CD4-positive, alpha-beta T cell (primary cell): ENCODE results near the gene KCNMB1. TPM values are rescaled to one million over a fixed set of nuclear protein-coding genes. Genes with fewer than 3 reads are reported as not detected.

ENCODE experiments used
- ATAC-seq: fragments of 200-7000 bp; cut with Tn5 transposase; one replicate; pipeline ENCODE4 v1.10.0; 2022; ENCODE audit warnings: mild to moderate bottlenecking; ENCODE audit not compliant: poor library complexity
- CTCF ChIA-PET: fragments of 350-600 bp; sonication (Branson Sonifier 250); formaldehyde crosslinking; loops from one replicate; lab custom pipeline; 2021; ENCODE audit warnings: antibody characterized with exemption, inconsistent platforms; lab: Charles Lee
- POLR2A ChIA-PET: fragments of 350-600 bp; sonication (Branson Sonifier 250); formaldehyde crosslinking; loops from one replicate; lab custom pipeline; 2021; ENCODE audit warnings: antibody characterized with exemption, inconsistent platforms; lab: Charles Lee
- DNase-seq, 14 experiments: peaks; one replicate each; pipeline ENCODE4 v3.0.0-alpha.2; 2013 to 2020; ENCODE audit warnings: mixed read lengths in 2 of 14
- H3K27ac ChIP-seq, 2 donors: one replicate each; pipeline versions ENCODE4 v1.5.1 to v1.7.0; 2013; ENCODE audit warnings: low read length in 2 of 2, low read depth in 1 of 2, mild to moderate bottlenecking in 1 of 2
- H3K27me3 ChIP-seq, 2 experiments: 1 replicate in 1 of 2; 2 replicates in 1 of 2; pipeline versions ENCODE4 v1.6.1 to v1.7.0; 2013; ENCODE audit warnings: low read length in 2 of 2, control low read depth in 1 of 2, mild to moderate bottlenecking in 1 of 2, moderate library complexity in 1 of 2; ENCODE audit not compliant: insufficient read depth in 2 of 2, control insufficient read depth in 1 of 2
- H3K36me3 ChIP-seq: one replicate; pipeline ENCODE4 v1.6.1; 2013; ENCODE audit warnings: low read length, control low read depth; ENCODE audit not compliant: insufficient read depth
- H3K4me1 ChIP-seq: one replicate; pipeline ENCODE4 v1.6.1; 2013; ENCODE audit warnings: low read length, control low read depth; ENCODE audit not compliant: insufficient read depth
- H3K4me3 ChIP-seq: one replicate; pipeline ENCODE4 v1.5.1; 2013; ENCODE audit warnings: mild to moderate bottlenecking, low read length, moderate library complexity
- H3K9me3 ChIP-seq, 2 experiments: 1 replicate in 1 of 2; 2 replicates in 1 of 2; pipeline versions ENCODE4 v1.6.1 to v1.7.0; 2013; ENCODE audit warnings: low read length in 2 of 2, mild to moderate bottlenecking in 2 of 2, control low read depth in 1 of 2, moderate library complexity in 1 of 2; ENCODE audit not compliant: control insufficient read depth in 1 of 2, insufficient read depth in 1 of 2
- H3K27ac Mint-ChIP-seq: one replicate; pipeline ENCODE4 v1.8.0; 2020; ENCODE audit warnings: mixed read lengths
- H3K27me3 Mint-ChIP-seq: one replicate; pipeline ENCODE4 v1.8.0; 2021; ENCODE audit warnings: mixed read lengths
- H3K36me3 Mint-ChIP-seq: one replicate; pipeline ENCODE4 v1.8.0; 2021; ENCODE audit warnings: low read depth, mixed read lengths
- H3K4me1 Mint-ChIP-seq: one replicate; pipeline ENCODE4 v1.8.0; 2021; ENCODE audit warnings: low read depth, mixed read lengths
- H3K4me3 Mint-ChIP-seq: one replicate; pipeline ENCODE4 v1.8.0; 2020; ENCODE audit warnings: mild to moderate bottlenecking, mixed read lengths
- H3K9me3 Mint-ChIP-seq: one replicate; pipeline ENCODE4 v1.8.0; 2020; ENCODE audit warnings: mixed read lengths
- intact Hi-C, 2 experiments: fragments of 100-400 bp; cut with DNase I in 1 of 2; cut with micrococcal nuclease in 1 of 2; formaldehyde crosslinking; loops; one replicate each; pipeline versions ENCODE4 v1.15.1 to v1.9.0; 2023 to 2025; cut with DNase I, micrococcal nuclease
- total RNA-seq, 174 experiments: library from RNA in 2 of 174; stranded (reverse) in 2 of 174; gene quantifications; one replicate each; pipeline ENCODE4 v1.2.3 and lab custom pipeline; 2021 to 2026
- TF ChIP-seq, protein P1 (sequence below): fragments of 200-600 bp; IDR thresholded peaks from one replicate; pipeline ENCODE4 v1.8.0; 2022; ENCODE audit warnings: antibody characterized with exemption, mild to moderate bottlenecking

Gene KCNMB1
- total RNA-seq, 2 experiments from 2014 or later, result 0.06 to 0.11 TPM

DNA sequence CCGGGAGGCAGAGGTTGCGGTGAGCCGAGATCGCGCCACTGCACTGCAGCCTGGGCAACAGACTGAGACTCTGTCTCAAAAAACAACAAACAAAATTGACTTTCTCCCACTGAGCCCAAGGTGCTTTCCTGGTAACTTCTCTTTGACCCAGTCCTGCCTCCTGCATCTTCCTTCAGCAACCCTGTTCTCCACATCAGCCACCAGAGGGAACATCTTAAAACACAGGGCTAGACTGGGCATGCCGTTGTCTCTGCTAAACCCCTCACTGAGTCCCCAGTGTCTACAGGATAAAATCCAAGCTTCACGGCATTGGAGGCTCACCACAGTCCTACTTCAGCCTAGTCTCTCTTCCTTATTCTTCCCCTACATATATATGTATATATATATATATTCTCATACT lies 39.8 kb upstream of the KCNMB1 start:
- Histone ChIP-seq H3K36me3 (no peaks in the 10 kb centered on the region), H3K27ac (no peak overlapping the region), H3K27me3 (no peaks in the 10 kb centered on the region), H3K9me3 (no peaks in the 10 kb centered on the region), H3K4me1 (no peaks in the 10 kb centered on the region), H3K4me3 (no peak overlapping the region)
- H3K36me3 Mint-ChIP-seq, result no peaks in the 10 kb centered on the region
- H3K4me3 Mint-ChIP-seq, result no peak overlapping the region
- ChIA-PET POLR2A (no interaction called here), CTCF (no interaction called here)
- no peaks in the 10 kb centered on the region for H3K4me1 Mint-ChIP-seq
- intact Hi-C loops, result no loop called here
- H3K9me3 Mint-ChIP-seq, result no peaks in the 10 kb centered on the region
- peaks cover 4% of the 10 kb centered on the region for H3K27me3 Mint-ChIP-seq
- no peak overlapping the region for H3K27ac Mint-ChIP-seq
- TF ChIP-seq, protein P1, sequence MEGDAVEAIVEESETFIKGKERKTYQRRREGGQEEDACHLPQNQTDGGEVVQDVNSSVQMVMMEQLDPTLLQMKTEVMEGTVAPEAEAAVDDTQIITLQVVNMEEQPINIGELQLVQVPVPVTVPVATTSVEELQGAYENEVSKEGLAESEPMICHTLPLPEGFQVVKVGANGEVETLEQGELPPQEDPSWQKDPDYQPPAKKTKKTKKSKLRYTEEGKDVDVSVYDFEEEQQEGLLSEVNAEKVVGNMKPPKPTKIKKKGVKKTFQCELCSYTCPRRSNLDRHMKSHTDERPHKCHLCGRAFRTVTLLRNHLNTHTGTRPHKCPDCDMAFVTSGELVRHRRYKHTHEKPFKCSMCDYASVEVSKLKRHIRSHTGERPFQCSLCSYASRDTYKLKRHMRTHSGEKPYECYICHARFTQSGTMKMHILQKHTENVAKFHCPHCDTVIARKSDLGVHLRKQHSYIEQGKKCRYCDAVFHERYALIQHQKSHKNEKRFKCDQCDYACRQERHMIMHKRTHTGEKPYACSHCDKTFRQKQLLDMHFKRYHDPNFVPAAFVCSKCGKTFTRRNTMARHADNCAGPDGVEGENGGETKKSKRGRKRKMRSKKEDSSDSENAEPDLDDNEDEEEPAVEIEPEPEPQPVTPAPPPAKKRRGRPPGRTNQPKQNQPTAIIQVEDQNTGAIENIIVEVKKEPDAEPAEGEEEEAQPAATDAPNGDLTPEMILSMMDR, result no peak
- DNase-seq (no peak), ATAC-seq (no peak)

DNA sequence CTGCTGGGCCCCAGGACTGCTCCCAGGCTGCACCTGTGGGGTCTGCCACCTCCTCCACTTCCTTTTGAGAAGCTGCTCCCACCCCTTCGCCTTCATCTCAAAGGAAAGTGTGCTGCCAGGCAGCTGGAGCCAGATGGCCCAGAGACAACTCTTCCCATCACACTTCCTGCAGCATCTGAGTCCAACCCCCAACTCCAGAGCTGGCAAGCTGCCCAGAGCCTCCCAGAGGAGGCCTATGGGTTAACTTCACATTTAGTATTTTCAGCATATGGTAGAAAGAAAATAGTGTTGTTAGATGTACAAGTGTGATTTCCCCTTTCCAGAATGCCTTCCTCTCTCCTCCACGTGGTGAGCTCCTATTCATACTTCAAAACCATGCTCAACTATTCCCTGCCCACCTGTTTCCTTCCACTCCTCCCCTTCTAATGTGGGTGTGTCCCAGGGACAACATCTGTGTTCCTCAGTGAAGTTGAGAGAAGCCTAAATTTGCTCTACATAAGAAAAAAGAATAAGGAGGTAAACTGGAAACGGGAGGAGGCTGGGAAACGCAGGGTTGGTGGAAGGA lies 38.6 kb upstream of the KCNMB1 start:
- ATAC-seq (no peak), DNase-seq (no peak)
- Histone ChIP-seq H3K27ac (no peak overlapping the region), H3K27me3 (no peaks in the 10 kb centered on the region), H3K36me3 (no peaks in the 10 kb centered on the region), H3K4me1 (no peaks in the 10 kb centered on the region), H3K4me3 (no peak overlapping the region), H3K9me3 (no peaks in the 10 kb centered on the region)
- intact Hi-C loops, result no loop called here
- Mint-ChIP-seq H3K9me3 (no peaks in the 10 kb centered on the region), H3K4me3 (no peak overlapping the region), H3K36me3 (no peaks in the 10 kb centered on the region), H3K4me1 (no peaks in the 10 kb centered on the region), H3K27me3 (peaks cover 4% of the 10 kb centered on the region), H3K27ac (no peak overlapping the region)
- ChIA-PET POLR2A (interaction anchor here (0.7 kb wide), 1 partner anchor 11 kb away, joined by 3 read pairs; no protein-coding TSS in a partner anchor), CTCF (no interaction called here)
- TF ChIP-seq, protein P1, result no peak

DNA sequence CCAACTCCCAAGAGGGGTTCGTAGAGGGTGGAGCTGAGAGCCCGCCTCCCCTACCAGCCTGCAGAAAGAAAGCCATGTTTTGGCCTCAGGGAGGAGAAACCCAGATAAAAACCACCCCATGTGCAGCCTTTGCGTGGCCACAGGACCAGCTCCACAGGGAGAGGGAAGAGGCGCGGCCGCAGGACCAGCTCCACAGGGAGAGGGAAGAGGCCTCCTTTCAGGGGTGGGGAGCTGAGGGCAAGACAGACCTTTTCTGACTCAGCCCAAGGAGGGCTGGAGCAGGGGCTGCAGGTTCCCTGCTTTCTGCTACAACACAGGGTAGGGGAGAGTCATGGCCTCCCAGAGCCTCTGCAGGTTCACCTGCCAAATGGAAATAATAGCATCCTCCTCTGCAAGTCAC lies 37.6 kb upstream of the KCNMB1 start:
- Histone ChIP-seq H3K36me3 (no peaks in the 10 kb centered on the region), H3K4me3 (no peak overlapping the region), H3K27ac (no peak overlapping the region), H3K9me3 (no peaks in the 10 kb centered on the region), H3K27me3 (no peaks in the 10 kb centered on the region), H3K4me1 (no peaks in the 10 kb centered on the region)
- TF ChIP-seq, protein P1, result no peak
- CTCF ChIA-PET, result interaction anchor here (1.3 kb wide), 1 partner anchor 8 kb away, joined by 5 read pairs; no protein-coding TSS in a partner anchor
- H3K36me3 Mint-ChIP-seq, result no peaks in the 10 kb centered on the region
- no peak overlapping the region for H3K27ac Mint-ChIP-seq
- no peaks in the 10 kb centered on the region for H3K4me1 Mint-ChIP-seq
- no peak for DNase-seq
- ATAC-seq, result no peak
- POLR2A ChIA-PET, result no interaction called here
- no peaks in the 10 kb centered on the region for H3K9me3 Mint-ChIP-seq
- H3K27me3 Mint-ChIP-seq, result peaks cover 4% of the 10 kb centered on the region
- H3K4me3 Mint-ChIP-seq, result no peak overlapping the region
- intact Hi-C loops, result no loop called here
